Activated T-cell treated with anti-CD3 and anti-CD28 coated beads, Interleukin-2, amount 50 U/mL, for 48 hours (primary cell): Measurements from ENCODE around the gene CIITA.

Experiments used
- DNase-seq, 2 experiments: peaks; one replicate each; pipeline ENCODE4 v3.0.0-alpha.2; 2020

Gene CIITA

DNA sequence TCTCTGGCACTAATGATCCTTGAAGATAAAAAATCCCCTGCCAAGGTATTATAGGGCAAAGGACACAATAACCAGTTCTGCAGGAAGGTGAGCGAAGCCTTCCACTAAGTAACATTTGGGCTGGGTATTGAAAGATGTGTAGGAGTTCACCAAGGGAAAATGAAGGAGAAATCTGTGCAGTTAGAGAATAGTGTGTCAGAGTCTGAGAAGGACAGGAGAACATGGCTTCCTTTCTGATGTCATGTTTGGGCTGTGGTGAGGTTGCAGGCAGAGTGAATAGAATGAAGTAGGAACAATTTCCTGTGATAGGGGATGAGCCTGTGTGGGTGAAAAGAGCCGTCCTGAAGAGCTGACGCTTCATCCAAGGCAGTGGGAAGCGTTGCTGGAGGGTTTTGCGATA is 24.1 kb upstream of the CIITA start:
- no peak for DNase-seq

GRCh38 chr16:10856042-10856441 is 21.0 kb upstream of the CIITA start:
- DNase-seq: no peak

GRCh38 chr16:10858203-10858602 is 18.8 kb upstream of the CIITA start:
- DNase-seq: no peak

DNA sequence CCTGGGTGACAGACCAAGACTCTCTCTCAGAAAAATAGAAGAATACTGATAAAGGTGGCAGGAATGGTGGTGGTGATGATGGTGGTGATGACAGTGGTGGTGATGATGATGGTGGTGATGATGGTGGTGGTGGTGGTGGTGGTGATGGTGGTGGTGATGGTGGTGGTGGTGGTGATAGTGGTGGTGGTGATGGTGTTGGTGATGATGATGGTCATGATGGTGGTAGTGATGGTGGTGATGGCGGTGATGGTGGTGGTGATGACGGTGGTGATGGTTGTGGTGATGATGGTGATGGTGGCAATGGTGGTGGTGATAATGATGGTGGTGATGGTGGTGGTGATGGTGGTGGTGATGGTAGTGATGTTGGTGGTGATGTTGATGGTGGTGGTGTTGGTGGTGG is 18.0 kb upstream of the CIITA start:
- no peak for DNase-seq

DNA sequence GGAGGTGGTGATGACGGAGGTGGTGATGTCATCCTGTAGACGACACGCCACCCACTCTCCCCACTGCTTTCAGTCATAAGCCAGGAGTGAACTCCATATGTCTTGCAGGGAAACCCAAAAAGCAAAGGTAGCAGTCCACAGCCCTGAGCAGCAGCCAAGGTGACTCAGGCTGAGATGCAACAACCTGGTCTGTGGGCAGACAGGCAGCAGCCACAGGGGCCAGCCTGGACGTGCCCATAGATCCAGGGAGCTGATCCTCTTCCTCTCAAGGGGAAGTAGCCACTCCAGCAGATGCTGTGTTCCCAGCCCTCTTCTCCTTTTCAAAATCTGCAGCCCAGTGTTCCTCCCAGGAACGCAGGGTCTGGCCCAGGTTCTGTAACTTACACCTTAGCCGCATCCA is 17.3 kb upstream of the CIITA start:
- no peak for DNase-seq

- no peak for DNase-seq
These were observed 14.6 kb upstream of the CIITA start for GRCh38 chr16:10862438-10862837.

DNA sequence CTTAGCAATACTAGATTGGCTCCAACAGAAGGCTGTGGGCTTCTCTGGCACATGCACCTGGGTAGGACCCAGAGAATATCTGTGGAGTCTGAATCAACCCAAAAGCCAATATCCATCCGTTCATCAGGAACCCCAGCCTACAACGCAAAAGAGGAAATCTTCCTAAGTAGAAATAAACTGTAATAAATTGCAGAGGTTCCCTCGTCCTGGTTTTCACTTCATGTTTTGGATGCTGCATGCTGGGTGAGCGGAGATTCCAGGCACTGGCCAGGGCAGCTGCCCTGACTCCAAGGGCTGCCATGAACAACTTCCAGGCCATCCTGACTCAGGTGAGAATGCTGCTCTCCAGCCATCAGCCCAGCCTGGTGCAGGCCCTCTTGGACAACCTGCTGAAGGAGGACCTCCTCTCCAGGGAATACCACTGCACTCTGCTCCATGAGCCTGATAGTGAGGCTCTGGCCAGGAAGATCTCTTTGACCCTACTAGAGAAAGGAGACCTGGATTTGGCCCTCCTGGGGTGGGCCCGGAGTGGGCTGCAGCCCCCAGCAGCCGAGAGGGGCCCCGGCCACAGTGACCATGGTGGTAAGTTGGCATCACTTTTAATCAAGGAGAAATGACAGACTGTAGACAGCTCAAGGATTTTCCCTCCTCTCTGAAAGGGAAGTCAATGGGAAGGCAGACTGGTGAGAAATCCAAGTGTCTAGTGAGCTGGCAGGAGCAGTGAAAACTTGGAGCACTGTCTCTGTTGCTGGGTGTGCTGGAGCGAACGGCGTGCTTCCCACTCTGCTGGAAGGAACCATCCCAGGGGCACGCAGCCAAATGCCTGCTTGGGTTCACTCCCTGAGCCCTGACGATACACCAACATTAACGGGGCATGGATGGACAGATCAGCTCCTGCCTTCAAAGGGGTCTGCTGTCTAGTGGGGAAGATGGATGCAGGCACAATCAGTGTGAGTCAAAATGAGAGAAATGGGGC is 10.7 kb upstream of the CIITA start:
- DNase-seq: no peak

DNA sequence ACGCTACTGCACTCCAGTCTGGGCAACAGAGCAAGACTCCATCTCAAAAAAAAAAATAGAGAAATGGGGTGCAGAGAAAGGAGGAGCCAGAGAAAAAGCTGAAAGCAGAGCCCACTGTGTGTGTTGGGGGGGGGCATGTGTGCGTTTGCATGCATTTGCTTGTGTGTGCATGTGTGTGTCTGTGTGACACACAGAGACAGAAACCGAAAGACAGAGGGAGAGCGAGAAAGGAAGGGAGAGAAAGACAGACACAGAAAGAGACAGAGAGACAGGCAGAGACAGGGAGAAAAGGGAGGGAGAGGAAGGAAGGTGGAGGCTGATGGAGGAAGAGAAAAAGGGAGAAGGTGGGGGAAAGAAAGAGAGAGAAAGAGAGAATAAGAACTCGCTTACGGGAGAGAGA is 9.8 kb upstream of the CIITA start:
- DNase-seq: no peak

- no peak for DNase-seq
These were observed 8.9 kb upstream of the CIITA start for GRCh38 chr16:10868104-10868595.

- DNase-seq: no peak
These were observed 8.2 kb upstream of the CIITA start for GRCh38 chr16:10868596-10869469.

GRCh38 chr16:10870137-10870776 is 6.7 kb upstream of the CIITA start:
- DNase-seq: peak; percentile 41 to 46

DNA sequence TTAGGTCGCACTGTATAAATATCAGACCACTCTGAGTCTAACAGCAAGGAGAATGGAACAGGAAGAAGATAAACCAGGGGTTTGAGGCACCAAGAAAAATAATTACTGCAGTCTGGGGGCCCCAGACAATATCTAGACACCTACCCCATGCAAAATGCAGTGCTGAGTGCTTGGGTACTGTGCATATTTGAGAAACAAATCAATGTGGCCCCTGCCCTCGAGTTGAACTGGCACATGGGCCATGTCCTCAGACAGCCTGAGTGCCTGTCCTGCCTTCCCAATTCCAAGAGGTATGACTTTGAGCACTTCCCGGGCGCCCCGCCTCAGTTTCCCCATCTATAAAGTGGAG is 6.2 kb upstream of the CIITA start:
- DNase-seq: no peak

DNA sequence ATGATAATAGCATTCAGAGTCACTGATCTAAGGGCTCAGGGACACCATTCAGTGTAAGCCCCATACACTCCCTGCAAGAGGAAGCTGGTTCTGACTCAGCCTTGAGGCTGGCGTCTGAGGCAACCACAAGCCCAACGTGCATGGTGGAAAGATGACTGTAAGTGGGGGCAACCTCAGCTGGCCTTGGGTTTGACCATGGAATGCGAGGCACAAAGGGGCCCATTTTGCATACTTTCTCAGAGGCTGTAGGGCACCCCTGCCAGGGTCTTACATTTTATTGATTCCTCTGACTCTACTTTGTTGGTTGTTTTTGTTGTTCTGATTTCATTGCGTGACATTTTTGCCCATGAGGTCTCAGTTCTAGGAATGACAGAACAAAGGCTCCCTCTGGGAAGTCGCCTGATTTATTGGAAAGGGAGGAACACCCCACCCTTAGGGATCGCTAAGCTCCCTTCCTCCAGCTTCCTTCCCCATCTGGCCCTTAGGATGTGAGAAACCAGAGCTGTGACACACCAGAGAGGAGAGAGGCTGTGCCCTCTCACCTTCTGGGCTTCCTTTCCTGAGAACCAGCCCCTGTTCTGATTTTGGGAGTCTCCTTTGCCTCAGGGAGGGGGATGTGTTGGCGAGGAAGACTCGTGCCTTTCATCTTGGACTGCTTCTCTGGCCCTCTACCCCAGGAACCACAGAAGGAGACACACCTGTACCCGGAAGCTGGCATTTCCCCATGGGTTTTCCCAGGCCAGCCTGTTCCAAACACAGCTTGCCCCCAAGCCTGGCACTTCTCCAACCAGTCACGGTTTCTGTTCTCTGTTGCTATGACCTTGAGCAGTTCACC is 5.6 kb upstream of the CIITA start:
- peak; percentile 79 to 82 for DNase-seq

DNA sequence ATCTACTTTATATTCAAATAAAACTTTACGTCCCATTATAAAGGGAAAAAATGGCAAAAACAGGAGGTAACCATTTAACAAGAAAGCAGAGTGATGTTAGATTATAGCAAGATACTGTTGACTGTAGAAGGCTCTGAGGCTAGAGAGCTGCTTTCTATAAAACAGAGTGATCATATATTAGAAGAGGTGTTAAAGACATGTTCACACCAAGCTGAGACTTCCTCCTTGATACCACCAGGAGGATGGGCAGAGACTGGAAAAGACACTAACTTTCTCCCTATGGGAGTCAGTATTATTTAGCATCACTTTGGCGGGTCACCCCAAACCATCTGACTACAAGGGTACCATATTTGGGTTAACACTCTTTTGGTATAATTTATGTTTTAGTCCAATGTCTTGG is 687 bp upstream of the CIITA start:
- no peak for DNase-seq

DNA sequence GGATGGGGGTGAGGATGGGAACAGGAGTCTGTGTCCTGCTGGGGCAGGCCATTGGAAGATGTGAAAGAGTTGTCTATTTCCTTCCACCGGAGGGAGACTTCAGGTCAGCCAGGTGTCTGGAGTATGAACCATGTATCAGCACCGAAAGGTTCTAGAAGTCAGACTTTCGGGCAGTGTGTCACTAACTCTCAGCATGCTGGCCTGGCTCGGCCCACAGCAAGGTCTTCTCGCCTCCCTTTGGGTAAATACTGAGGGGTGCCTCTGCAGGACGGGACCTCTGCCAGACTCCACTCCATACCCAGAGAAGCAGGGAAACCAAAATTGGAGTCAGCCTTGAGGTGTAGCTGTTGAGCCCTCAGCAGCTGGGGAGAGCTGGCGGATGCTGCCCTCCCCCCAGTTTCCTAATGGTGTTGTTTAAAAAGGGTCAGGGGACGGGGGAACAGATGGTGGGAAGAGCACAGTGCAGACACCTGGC is 507 bp downstream of the CIITA start:
- no peak for DNase-seq

GRCh38 chr16:10878328-10878643 is 1.3 kb downstream of the CIITA start:
- DNase-seq: no peak

- peak; percentile 42 to 48 for DNase-seq
These were observed 1.9 kb downstream of the CIITA start for GRCh38 chr16:10878644-10879501.

DNA sequence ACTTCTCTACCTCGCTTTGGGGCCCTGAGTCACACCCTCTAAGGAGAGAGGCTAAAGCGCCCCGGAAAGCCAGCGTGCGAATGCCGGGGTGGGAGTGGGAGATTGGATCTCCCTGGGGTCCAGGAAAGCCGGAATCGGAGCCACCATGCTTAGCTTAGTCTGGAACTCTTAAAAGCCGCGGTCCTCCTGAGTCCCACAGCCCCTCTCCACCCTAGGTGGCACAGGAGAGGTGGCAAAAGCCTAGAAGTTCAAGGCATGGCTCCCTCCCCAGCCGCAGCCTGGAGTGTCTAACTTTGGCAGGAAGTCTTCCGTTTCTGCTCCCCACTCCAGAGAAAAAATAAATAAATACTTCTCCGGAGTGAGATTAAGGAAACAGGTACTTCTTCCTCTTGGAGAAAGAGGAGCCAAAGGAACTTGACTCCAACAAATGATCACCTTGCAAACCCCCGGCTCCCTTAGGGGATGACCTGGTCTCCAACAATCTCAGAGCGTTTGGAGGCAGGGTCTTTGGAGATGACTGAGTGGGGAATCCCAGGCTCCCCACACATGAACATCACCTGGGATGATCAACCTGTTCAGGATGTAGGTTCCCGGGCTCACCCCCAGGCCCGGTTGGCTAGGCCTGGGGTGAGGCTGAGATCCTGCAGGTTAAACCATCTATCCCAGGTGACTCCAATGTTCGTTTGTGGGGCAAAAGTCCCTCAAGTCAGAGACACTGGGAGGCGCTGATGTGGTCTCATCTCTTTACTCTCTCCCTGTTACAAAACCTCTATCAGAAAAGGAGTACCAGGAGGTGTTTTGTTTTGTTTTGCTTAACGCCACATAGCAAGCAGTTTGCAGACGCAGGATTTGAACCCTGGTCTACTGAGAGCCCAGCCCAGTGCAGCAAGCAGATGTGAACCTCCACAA is 2.9 kb downstream of the CIITA start:
- no peak for DNase-seq

DNA sequence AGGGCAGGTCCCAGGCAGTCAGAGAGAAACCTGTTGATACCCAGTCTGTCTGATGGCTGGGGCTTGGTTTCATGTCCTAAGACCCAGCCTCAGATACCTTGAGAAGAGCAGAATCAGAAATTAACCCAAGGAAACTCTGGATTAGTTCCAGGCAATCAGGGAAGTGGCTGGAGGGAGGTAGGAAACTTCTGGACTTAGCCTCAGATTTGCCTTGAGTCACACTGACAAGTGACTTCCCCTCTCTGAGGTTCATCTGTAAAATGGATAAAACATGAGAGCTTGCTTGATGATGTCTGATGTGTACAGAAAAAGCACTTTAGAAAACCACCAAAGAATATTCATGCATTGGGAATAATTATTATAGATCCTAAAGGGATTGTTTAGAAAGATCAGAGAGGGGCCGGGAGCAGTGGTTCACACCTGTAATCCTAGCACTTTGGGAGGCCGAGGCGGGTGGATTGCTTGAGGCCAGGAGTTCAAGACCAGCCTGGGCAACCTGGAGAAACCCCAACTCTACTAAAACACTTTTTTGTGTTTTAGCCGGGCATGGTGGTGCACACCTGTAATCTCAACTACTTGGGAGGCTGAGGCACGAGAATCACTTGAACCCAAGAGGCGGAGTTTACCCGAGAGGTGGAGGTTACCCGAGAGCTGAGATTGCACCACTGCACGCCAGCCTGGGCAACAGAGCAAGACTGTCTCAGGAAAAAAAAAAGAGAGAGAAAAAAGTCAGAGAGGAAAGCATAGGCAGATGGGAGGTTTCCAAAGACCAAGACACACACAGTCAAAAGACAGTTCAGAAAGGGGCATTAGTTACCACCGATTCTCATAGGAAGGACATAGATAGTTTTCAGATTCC is 3.8 kb downstream of the CIITA start:
- DNase-seq: no peak
